HG03521 (cell line): Measurements from ENCODE around the gene FAM20A.
"Not testable (repeated sequence)": the region's sequence is repeated elsewhere in the genome, so short reads cannot be mapped to it uniquely, and the experiment has no call there.

ENCODE experiments used
- ATAC-seq: cut with Tn5 transposase; IDR thresholded peaks from one replicate; pipeline ENCODE4 v1.9.1; 2021; ENCODE audit warnings: mild to moderate bottlenecking, moderate library complexity; ENCODE audit not compliant: unreplicated experiment

FAM20A gene

GRCh38 chr17:68505951-68506350 lies 95.2 kb downstream of the FAM20A start:
- ATAC-seq = no peak

DNA sequence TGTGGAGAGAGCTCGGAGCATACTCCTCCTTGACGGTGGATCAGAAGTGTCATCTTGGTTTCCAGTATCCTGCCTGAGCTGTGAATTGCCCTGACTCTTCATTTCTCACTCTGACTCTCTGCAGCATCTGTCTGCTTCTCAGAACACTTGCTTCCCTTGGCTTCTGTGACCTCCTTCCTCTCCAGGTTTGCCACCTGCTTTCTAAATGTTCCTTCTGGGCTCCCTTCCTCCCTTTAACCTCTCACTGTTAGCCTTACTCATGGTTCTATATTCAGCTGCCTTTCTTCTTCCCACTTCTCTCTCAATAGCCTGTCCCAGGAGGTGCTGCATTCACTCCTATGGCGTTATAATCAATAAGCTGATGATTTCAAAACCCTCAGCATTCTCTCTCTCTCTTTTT lies 100.1 kb downstream of the FAM20A start:
- no peak for ATAC-seq

GRCh38 chr17:68499587-68499986 lies 101.6 kb downstream of the FAM20A start:
- ATAC-seq = no peak

- peak; percentile 10 for ATAC-seq
Measured at GRCh38 chr17:68498479-68499326, 102.5 kb downstream of the FAM20A start.

GRCh38 chr17:68497885-68498319 lies 103.3 kb downstream of the FAM20A start:
- peak; percentile 89 for ATAC-seq

GRCh38 chr17:68495081-68495480 lies 106.1 kb downstream of the FAM20A start:
- ATAC-seq = no peak

- not testable (repeated sequence) for ATAC-seq
Measured at GRCh38 chr17:68492394-68493054, 108.6 kb downstream of the FAM20A start.

DNA sequence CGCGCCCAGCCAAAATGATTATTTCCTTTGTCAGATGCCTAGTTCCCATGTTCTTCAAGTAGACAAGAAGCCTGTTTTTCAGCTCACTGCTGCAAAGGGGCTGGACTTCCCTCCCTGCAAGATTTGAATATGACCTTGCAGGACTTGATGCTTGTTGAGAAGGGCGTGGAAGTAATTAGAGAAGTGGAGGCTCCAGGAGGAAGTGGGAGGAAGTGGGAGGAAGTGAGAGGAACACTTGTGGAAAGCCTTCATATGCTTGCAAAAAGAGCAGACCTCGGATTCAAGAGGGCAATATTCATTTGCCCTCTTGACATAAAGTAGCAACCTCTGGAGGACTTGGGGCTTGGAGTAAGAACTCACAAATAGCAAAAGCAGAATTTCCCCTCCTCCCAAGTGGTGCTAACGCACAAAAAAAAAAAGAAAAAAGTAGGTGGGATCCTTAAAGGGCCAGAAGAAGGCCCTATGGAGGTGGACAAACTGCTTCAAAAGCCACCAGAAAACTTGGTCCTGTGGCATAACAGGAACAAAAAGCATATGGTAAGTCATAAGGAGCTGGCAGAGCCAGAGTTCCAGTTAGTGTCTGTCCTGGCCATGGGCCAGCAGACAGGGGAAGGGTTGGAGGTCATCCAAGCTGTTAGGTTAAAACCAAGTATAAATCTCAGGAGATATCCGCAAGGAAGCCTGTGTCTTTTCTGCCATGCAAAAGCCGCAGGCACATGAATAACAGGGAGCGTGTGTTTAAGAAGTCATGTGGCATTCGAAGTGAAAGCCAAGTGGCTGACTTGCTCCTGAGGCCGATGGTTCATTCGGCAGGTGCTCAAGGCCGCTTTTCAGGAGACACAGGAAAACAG lies 109.6 kb downstream of the FAM20A start:
- ATAC-seq = no peak

DNA sequence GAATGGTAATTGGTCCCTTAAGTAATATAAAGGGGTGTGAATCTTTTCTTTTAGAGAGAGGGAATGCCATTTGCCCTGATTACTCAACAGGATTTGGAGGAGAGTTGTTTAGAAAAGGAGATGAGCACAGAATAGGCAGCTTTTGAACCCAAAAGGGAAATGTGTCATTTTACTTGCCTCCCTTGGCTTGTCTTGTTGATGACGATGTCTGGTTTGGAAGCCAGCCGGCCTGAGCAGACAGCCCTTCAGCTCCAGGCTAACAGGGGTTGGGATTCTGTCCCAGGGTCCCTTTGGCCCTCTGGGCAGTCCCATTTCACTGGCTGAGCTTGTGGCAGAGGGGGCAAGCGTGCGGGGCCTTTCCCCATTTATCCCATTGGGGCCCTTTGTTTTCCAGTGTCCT lies 111.2 kb downstream of the FAM20A start:
- no peak for ATAC-seq
